ACHN (cell line): ENCODE data around the gene ATP8B3.

Source experiments
- DNase-seq: peaks from one replicate; pipeline ENCODE4 v3.0.0-alpha.2; 2015
- in situ Hi-C: cut with HindIII; loops from 2 replicates; pipeline ENCODE4 v1.10.0; 2017; ENCODE audit warnings: low sequenced_read_pairs, low pct_ligation_motif_present, low pct_unique_long_range_greater_than_20kb

Gene ATP8B3

DNA sequence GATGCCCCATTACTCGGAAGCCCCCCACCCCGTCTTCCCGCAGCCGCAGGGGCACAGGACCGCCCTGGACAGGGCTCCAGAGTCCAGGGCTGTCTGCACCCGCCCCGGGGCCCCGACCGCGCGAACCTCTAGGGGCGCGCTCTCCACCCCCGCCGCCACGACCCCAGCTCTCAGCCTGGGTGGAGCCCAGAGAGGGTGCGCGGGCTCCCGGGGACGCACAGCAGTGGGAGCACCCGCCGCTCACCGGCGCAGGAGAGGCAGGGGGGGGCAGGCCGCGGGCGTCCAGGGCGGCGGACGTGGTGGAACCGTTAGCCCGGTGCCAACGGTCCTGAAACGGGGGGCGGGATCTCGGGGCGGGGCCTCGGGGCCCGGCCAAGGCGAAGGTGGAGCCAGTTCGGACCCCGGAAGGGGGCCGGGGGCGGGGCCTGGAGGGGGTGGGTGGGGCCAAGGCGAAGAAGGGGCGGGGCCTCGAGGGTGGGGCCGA lies at the start of gene ATP8B3:
TSS of gene ATP8B3 (minus strand) at position 335 of the 484 bp plus-strand sequence. CDS start 540 bp downstream, outside the sequence.
- no peak for DNase-seq
- in situ Hi-C loops = no loop called here

DNA sequence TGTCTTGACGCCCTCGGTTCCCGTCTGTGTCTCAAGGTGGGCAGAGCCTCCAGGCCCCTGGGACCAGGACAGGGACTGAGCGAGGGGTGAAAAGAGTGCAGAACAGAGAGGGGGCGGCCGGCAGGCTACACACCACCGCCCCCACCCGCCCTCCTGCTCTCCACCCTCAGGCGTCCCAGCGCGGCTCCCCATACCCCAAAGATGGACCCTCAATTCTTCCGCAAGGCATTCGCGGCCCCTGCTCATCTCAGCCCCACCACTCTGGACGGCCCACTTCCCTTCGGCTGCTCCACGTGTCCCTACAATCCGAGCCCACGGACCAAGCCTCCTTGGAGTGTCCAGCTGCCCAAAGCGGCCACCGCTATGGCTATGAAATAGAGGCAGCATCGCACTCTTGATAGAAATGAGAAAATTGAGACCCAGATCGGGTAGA lies 49.5 kb upstream of the ATP8B3 start:
- in situ Hi-C loops = no loop called here
- DNase-seq = no peak

DNA sequence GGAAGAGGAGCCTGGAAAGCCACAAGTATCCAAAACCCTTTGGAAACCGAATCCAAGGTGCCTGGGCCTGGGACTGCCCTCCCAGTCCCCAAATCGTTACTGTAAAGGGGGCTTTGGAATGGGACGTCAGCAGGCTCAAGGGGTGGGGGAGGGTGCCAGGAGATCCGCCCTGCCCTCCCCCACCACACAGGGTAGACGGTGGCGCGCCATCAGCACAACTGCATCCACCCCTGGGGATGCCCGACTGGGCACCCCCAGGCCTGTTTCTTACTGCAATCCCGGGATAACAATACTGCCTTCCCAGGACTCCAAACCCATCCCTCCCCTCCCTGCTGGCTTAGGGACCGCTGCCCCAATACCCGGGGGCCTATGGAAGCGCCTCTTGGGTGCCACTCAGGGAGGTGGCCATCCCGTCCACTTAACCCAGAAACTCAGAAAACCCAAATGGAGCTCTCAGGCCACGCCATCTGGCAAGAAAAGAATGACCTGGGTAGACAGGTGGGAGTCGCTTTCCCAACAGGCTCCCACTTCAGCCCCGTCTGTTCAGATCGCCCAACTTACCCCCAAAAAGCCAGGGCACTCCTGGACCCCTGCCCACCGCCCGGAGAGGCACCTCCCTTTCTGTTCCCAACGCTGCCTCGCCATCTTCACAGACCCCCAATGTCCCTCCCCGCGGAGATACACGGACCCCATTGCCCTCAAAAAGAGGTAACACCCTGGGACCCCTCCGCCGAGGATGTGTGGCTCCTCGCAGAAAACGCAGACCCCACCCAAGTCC lies 48.9 kb upstream of the ATP8B3 start:
- in situ Hi-C loops = no loop called here
- DNase-seq = no peak

- peak; percentile 25 for DNase-seq
- in situ Hi-C loops = no loop called here
These were observed 48.1 kb upstream of the ATP8B3 start for GRCh38 chr19:1860042-1860775.

- in situ Hi-C loops = no loop called here
- no peak for DNase-seq
These were observed 47.3 kb upstream of the ATP8B3 start for GRCh38 chr19:1859331-1859781.

DNA sequence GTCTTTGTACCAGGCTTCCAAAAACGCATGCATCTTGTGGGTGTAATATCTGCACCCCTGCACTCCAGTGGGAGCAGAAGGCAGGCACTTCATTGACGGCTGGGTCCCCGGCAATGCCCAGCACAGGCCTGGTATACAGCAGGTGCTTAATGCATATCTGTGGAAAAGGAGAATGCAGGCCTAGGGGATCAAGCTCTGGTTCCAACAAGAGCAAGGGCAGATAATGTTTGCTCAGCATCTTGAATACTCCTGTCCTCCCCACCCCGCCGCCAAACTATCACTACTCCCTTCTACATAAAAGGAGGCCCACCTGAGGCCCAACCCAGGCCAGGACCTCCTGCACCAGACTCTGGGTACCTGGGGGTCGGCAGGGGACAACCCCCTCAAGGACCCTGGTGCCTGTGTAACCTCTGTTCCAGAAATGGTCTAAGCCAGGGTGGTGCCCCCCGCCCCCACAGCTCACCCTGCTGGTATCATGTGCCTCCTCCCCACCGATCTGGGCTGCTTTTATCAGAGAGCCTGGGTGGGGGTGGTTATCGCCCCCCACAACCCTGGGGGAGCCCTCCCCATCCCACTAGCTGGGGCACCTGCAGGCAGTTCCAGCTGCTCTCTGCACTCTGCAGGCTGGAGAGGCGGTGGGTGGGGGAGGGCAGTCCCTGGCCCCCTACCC lies 46.5 kb upstream of the ATP8B3 start:
- in situ Hi-C loops = no loop called here
- no peak for DNase-seq

DNA sequence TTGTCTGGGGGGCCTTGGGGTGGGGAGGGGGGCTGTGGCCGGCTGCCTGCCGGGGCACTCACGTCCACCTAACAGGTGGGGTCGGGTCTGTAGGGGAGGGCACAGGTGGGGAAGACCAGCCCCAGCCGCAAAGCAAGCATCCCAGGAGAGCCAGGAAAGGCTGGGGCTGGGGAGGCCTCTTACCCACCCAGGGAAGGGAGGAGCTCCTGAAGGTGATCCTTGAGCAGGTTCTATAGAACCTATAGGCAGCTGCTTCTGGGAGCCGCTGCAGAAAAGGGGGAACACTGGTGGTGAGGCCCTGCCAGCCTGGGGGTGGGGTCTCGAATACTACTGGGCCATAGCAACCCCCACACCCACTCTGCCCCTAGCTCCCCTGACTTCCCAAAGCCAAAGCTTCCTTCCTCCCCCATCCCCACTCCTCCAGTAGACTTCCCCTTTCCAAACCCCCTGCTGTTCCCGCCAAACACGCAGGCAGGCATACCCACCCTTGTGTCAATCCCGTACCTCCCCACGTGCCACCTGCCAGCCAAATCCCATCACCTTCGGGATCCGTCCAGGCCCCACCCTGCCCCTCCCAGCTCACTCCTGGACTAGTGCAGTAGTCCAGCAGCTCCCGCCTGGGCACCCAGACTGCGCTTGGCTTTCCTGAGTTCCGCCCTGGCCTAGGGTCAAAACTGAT lies 45.7 kb upstream of the ATP8B3 start:
- in situ Hi-C loops = no loop called here
- DNase-seq = no peak

DNA sequence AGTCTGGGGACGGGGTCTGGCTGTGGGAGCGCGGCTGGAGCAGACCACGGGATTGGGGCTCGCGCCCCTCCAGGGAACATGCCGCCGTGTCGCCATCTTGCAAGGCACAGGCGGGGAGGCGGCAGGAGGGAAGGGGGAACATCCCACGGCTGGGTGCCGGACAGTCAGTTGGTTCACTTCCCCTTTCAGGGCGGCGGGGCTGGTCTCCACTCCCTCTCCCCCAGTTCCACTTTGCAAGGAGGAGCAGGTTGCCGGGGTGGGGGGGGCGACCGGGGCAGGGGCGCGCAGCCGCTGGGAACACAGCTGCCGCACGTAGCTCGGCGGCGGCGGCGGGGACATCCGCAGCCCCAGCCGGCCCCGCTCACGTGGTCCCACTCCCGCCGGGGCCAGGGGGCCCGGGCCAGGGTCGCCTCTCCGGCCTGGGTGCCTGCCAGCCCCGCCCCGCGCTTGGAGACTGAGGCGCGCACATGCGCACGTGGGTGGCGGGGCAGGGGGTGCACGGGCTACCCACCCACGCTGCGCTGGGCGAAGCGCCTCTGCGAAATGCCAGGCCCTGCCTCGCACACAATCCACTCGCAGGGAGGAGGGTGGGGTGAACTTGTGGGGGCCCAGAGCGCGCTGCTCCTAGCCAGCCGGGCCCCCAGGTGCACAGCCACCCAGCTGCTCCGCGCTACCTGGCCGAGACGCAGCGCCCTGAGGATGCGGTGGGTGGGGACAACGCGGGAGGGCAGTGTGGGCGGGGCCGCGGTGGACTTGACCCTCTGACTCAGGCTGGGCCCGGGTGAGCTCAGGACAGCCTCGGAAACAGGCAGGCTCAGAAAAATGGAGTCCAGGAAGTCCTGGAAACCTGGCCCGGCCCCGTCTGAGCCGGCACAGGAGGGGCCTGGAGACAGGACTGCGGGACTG lies 44.9 kb upstream of the ATP8B3 start:
- in situ Hi-C loops = no loop called here
- peak; percentile 83 for DNase-seq

- in situ Hi-C loops = no loop called here
These were observed 44.2 kb upstream of the ATP8B3 start for GRCh38 chr19:1856345-1856697.

DNA sequence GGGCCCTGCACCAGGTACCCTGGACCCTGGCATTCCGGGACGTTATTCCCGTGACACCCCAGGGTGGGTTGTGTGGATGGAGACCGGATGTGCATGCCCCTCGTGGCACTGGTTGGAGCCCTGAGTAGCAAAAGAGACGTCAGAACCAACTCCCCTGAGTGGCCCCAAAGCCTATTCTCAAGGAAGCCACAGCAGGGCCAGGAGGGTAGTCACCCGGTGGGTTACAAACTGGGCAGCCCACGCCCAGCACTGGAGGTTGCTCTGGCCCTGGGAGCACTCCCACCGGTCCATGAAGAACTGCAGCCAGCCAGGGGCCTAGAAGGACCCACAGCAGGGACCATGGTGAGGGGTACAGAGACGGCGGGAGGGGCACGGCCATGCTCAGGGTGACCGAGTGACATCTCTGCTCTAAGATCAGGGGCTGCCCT lies 43.8 kb upstream of the ATP8B3 start:
- no peak for DNase-seq
- in situ Hi-C loops = no loop called here

More at GRCh38 chr19:1856345-1856697, 44.2 kb upstream of the ATP8B3 start:
- DNase-seq = no peak

DNA sequence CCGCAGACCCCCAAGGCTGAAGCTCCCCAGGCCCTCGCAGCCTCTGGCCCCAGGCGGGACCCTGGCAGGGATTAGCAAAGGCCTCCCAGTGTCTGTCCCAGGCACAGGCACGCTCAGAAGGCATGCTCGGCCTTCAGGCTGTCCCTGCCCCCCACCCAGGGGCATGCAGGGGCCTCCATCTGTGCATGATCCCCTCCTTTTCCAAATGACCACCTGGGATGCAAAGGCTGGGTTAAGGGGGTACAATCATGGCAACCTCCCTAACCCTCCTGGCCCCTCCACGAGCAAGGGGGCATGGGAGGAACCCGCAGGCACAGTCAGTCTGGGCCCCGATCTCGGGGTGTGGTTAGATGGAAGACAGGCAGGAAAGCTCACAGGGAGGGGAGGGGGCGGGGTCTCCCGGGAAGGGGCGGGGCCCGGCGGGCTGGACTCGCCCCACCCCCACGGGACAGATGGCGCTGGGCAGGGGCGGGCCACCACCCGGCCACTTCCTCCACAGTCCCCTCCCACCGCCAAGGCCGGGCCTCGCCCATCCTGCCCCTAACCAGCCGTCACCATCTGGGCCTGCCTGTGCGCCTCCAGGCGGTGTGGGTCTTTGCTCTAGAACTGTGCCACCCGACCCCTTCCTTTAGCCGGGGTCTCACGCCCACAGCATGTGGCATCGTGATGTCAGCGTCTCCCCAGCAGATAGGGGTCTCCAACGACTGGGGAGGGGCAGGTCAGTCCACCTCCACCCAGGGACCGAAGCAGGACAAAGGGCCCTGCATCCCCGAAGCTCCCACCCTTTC lies 43.2 kb upstream of the ATP8B3 start:
- DNase-seq = no peak
- in situ Hi-C loops = no loop called here

DNA sequence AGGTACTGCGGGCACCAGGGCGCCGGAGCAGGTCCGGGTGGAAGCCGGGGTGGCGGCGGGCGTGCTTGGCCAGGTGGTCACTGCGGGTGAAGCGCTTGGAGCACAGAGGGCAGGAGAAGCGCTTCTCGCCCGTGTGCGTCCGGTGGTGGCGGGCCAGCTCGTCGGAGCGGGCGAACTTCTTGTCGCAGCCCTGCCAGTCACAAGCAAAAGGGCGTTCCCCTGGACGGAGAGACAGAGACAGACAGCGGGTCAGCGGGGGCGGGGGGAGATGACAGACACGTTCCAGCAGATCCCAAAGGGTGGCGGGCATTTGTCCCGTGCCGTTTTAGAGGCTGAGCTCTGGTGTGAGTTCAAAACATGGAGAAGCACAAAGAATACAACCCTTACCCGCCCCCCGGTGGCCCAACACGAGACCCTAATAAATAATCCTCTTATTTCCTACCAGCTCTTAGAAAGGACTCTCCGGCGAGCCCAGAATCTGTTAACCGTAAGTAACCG lies 42.5 kb upstream of the ATP8B3 start:
- in situ Hi-C loops = no loop called here
- DNase-seq = no peak

- in situ Hi-C loops = no loop called here
- DNase-seq = no peak
These were observed 42.0 kb upstream of the ATP8B3 start for GRCh38 chr19:1854039-1854541.

GRCh38 chr19:1853295-1854038 lies 41.4 kb upstream of the ATP8B3 start:
- DNase-seq = peak; percentile 79

GRCh38 chr19:1852581-1853128 lies 40.6 kb upstream of the ATP8B3 start:
- in situ Hi-C loops = no loop called here
- no peak for DNase-seq

More at GRCh38 chr19:1853295-1854038, 41.4 kb upstream of the ATP8B3 start:
- in situ Hi-C loops = no loop called here
